Cardiac septum (tissue), 1 donor: ENCODE measurements around the gene FARSA. TPM values are rescaled to one million over a fixed set of nuclear protein-coding genes. Genes with fewer than 3 reads are reported as not detected.
"Not testable (repeated sequence)": the region's sequence is repeated elsewhere in the genome, so short reads cannot be mapped to it uniquely, and the experiment has no call there.

Source experiments
- DNase-seq: peaks from one replicate; pipeline ENCODE4 v3.0.0-alpha.2; 2020; ENCODE audit warnings: low spot score
- intact Hi-C: fragments of 100-400 bp; cut with DNase I; formaldehyde crosslinking; loops from one replicate; pipeline ENCODE4 v1.14.0; 2022
- long read RNA-seq: library from polyadenylated mRNA; unstranded; transcript quantifications from one replicate; pipeline ENCODE4 v2.0.0, GENCODE V29; 2021
- total RNA-seq: library from RNA; stranded (reverse); fragmentation: NEBNext Ultra II Directional; extraction: Animal tissue kit (Norgen Biotek cat#: 25700); gene quantifications from one replicate; pipeline ENCODE4 v1.2.1, GENCODE V29; 2021
- donor health status: DM: no; HTN: no; CAD: no.

Gene FARSA
- 36.3 TPM for total RNA-seq
- long read RNA-seq, transcript FARSA-201 (13 exons, 1,814 nt), result major isoform, 70 of 100 reads
- long read RNA-seq, partial matches to known transcripts, result 20 of 100 reads
- long read RNA-seq, other reads (novel, unspliced or antisense), result 10 of 100 reads

GRCh38 chr19:12933287-12934072 lies at the start of gene FARSA:
FARSA (minus strand) TSS chr19:12933711; CDS start chr19:12933696, 15 bp downstream.
- intact Hi-C loops, result loop anchor here (5.0 kb wide), 1 partner anchor 41 kb away; the partner anchor contains the start of gene GCDH
- peak; percentile 98 for DNase-seq

- intact Hi-C loops, result loop anchor here (5.0 kb wide), 1 partner anchor 169 kb away; the partner anchor contains the start of genes IER2 and STX10
- no peak for DNase-seq
These were observed 49.6 kb upstream of the FARSA start for GRCh38 chr19:12983091-12983490.

GRCh38 chr19:12982648-12983047 lies 49.1 kb upstream of the FARSA start:
- intact Hi-C loops, result loop anchor here (1.0 to 5.0 kb wide), 2 partner anchors 79 to 170 kb away; partner anchors contain the start of genes IER2 and STX10
- DNase-seq, result no peak

- intact Hi-C loops, result loop anchor here (2.0 to 10.0 kb wide), 3 partner anchors 172 to 605 kb away; partner anchors contain the start of genes IER2 and STX10
- no peak for DNase-seq
These were observed 46.5 kb upstream of the FARSA start for GRCh38 chr19:12979974-12980373.

GRCh38 chr19:12976109-12976508 lies 42.6 kb upstream of the FARSA start:
- intact Hi-C loops, result loop anchor here (10.0 kb wide), 1 partner anchor 609 kb away; no protein-coding TSS in a partner anchor
- not testable (repeated sequence) for DNase-seq

- no peak for DNase-seq
- intact Hi-C loops, result loop anchor here (10.0 kb wide), 1 partner anchor 610 kb away; no protein-coding TSS in a partner anchor
These were observed 41.8 kb upstream of the FARSA start for GRCh38 chr19:12975221-12975741.

- no peak for DNase-seq
- intact Hi-C loops, result loop anchor here (10.0 kb wide), 1 partner anchor 610 kb away; no protein-coding TSS in a partner anchor
These were observed 41.0 kb upstream of the FARSA start for GRCh38 chr19:12974301-12975220.

GRCh38 chr19:12973236-12973635 lies 39.7 kb upstream of the FARSA start:
- DNase-seq, result no peak
- intact Hi-C loops, result loop anchor here (10.0 kb wide), 1 partner anchor 612 kb away; no protein-coding TSS in a partner anchor

- no peak for DNase-seq
- intact Hi-C loops, result loop anchor here (10.0 kb wide), 1 partner anchor 615 kb away; no protein-coding TSS in a partner anchor
These were observed 36.7 kb upstream of the FARSA start for GRCh38 chr19:12970070-12970820.

- intact Hi-C loops, result no loop called here
- DNase-seq, result peak; percentile 85
These were observed 35.9 kb upstream of the FARSA start, which contains the start of gene DAND5 for GRCh38 chr19:12969292-12969988. DAND5 (plus strand) TSS chr19:12969576; CDS start chr19:12969661, 85 bp downstream.

- intact Hi-C loops, result no loop called here
These were observed 34.4 kb upstream of the FARSA start for GRCh38 chr19:12967907-12968306.

GRCh38 chr19:12965812-12966135 lies 32.3 kb upstream of the FARSA start:
- DNase-seq, result no peak
- intact Hi-C loops, result no loop called here

More at GRCh38 chr19:12967907-12968306, 34.4 kb upstream of the FARSA start:
- no peak for DNase-seq

GRCh38 chr19:12965017-12965811 lies 31.7 kb upstream of the FARSA start:
- intact Hi-C loops, result no loop called here
- DNase-seq, result peak; percentile 92

GRCh38 chr19:12959481-12959880 lies 26.0 kb upstream of the FARSA start:
- intact Hi-C loops, result loop anchor here (5.0 kb wide), 1 partner anchor 72 kb away; the partner anchor contains the start of gene KLF1
- no peak for DNase-seq

- not testable (repeated sequence) for DNase-seq
- intact Hi-C loops, result loop anchor here (5.0 kb wide), 1 partner anchor 70 kb away; the partner anchor contains the start of gene KLF1
These were observed 24.0 kb upstream of the FARSA start for GRCh38 chr19:12957389-12957952.
